Neural crest cell (in vitro differentiated cells): ENCODE data around the gene CLK4. TPM values are rescaled to one million over a fixed set of nuclear protein-coding genes. Genes with fewer than 3 reads are reported as not detected.

Experiments
- DNase-seq: peaks from one replicate; pipeline ENCODE4 v3.0.0; 2021; ENCODE audit warnings: low read depth, mixed read lengths, low spot score
- H3K27ac Mint-ChIP-seq: one replicate; pipeline ENCODE4 v1.8.0; 2021; ENCODE audit warnings: mild to moderate bottlenecking, mixed read lengths; ENCODE audit not compliant: unreplicated experiment
- H3K27me3 Mint-ChIP-seq: 2 replicates; pipeline ENCODE4 v1.8.0; 2021; ENCODE audit warnings: low read depth, mild to moderate bottlenecking, mixed read lengths
- H3K36me3 Mint-ChIP-seq: 2 replicates; pipeline ENCODE4 v1.8.0; 2021; ENCODE audit warnings: low read depth, mild to moderate bottlenecking, mixed read lengths
- H3K4me1 Mint-ChIP-seq: 2 replicates; pipeline ENCODE4 v1.8.0; 2021; ENCODE audit warnings: mixed read lengths
- H3K4me3 Mint-ChIP-seq: one replicate; pipeline ENCODE4 v1.8.0; 2021; ENCODE audit warnings: mild to moderate bottlenecking, mixed read lengths
- H3K9me3 Mint-ChIP-seq: 2 replicates; pipeline ENCODE4 v1.8.0; 2021; ENCODE audit warnings: mixed read lengths
- CTCF ChIP-seq: fragments of 200-600 bp; sonication (generic); conservative IDR thresholded peaks from 2 replicates; pipeline ENCODE4 v1.5.0; 2021; ENCODE audit warnings: antibody characterized with exemption, mild to moderate bottlenecking
- total RNA-seq: library from RNA; stranded (reverse); gene quantifications from 2 replicates; pipeline ENCODE4 v1.2.1, GENCODE V29; 2021

Gene CLK4
- total RNA-seq, 1 donor from 2014 or later = 25.1 TPM

DNA sequence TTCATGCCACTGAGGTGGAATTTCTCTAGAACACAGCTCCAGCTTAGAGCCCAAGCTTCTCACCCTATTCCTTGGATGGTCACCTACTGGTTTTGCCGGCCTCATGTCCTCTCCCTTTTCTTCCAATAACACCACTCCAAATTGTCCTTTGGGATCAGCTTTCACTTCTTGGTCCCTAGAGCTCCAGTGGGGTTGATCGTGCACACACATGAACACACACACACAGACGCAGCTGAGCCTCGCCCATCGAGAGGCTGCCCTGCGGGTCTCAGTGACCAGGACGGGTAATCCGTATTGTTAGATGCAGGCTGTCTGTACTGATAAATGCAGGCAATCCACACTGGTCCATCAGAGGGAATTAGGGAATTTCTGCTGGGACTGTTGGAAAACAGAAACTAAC lies 43.6 kb downstream of the CLK4 start:
- H3K27me3 Mint-ChIP-seq = peaks cover 21% of the 10 kb centered on the region
- no peak for TF ChIP-seq CTCF
- no peak overlapping the region for H3K4me3 Mint-ChIP-seq
- peaks cover 27% of the 10 kb centered on the region for H3K4me1 Mint-ChIP-seq
- no peaks in the 10 kb centered on the region for H3K9me3 Mint-ChIP-seq
- no peak for DNase-seq
- no peak overlapping the region for H3K27ac Mint-ChIP-seq
- H3K36me3 Mint-ChIP-seq = peaks cover 3% of the 10 kb centered on the region

- H3K4me1 Mint-ChIP-seq = peaks cover 22% of the 10 kb centered on the region
- H3K27me3 Mint-ChIP-seq = peaks cover 14% of the 10 kb centered on the region
- H3K27ac Mint-ChIP-seq = no peak overlapping the region
- H3K36me3 Mint-ChIP-seq = peaks cover 3% of the 10 kb centered on the region
- TF ChIP-seq CTCF = no peak
- H3K9me3 Mint-ChIP-seq = no peaks in the 10 kb centered on the region
- DNase-seq = no peak
- no peak overlapping the region for H3K4me3 Mint-ChIP-seq
These were observed 44.6 kb downstream of the CLK4 start for GRCh38 chr5:178582291-178582690.

DNA sequence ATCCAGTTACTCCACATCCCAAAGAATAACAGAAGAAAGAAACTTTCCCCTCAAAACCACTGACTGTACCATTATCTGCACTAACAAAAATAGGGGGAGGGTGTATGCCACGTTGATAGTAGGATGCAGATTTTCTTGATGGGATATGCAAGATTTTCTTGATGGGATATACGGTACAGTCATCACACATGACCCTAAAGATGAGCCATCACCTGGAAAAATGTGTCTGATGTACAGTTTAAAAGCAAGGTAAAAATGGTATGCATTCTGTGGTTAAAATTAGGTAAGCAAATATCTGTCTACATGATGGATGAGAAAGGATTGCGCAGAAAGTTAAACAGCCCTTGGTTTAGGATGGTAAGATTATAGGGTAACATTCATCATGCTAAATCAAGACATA lies 45.2 kb downstream of the CLK4 start:
- Mint-ChIP-seq H3K36me3 (peaks cover 3% of the 10 kb centered on the region), H3K27ac (no peak overlapping the region), H3K4me3 (no peak overlapping the region), H3K4me1 (peaks cover 16% of the 10 kb centered on the region), H3K27me3 (peaks cover 12% of the 10 kb centered on the region), H3K9me3 (no peaks in the 10 kb centered on the region)
- DNase-seq = no peak
- TF ChIP-seq CTCF = no peak

DNA sequence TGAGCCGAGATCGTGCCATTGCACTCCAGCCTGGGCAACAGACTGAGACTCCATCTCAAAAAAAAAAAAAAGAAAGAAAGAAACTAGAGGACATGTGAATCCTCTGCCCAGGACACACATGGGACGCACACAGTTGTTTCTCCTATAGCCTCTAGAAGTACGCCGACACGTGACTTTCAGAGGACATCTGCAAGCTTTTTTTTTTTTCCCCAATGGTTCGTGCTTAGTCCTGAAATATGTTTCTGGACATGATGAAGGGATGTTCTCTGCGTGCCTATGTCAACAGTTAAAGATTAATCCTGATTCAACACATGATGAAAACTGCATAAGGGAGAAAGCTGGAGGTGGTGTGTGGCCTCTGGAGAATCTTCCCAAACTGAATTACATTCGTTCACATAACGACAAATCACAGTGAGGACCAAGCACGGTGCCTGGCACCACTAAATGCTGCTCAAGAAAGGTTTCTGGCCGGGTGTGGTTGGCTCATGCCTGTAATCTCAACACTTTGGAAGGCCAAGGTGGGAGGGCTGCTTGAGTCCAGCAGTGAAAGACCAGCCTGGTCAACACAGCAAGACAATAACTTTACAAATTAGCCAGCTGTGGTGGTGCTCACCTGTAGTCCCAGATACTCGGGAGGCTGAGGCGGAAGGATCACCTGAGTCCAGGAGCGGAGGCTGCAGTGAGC lies 46.4 kb downstream of the CLK4 start:
- peaks cover 12% of the 10 kb centered on the region for H3K27me3 Mint-ChIP-seq
- no peak overlapping the region for H3K27ac Mint-ChIP-seq
- DNase-seq = no peak
- no peak for TF ChIP-seq CTCF
- H3K36me3 Mint-ChIP-seq = peaks cover 3% of the 10 kb centered on the region
- H3K4me3 Mint-ChIP-seq = no peak overlapping the region
- peaks cover 11% of the 10 kb centered on the region for H3K4me1 Mint-ChIP-seq
- no peaks in the 10 kb centered on the region for H3K9me3 Mint-ChIP-seq

DNA sequence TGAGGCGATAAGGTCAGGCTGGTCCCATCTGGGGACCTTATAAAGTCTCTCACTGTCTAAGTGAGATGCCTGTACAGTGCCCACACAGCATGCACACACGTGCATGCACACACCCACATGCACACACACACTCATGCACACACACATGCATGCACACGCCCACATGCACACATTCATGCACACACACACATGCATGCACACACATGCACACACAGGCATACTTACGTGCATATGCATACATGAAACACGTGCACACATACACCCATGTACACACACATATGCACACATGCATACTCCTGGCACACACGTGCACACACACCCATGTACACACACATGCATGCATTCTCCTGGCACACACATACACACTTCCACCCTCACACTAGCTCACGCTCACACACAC lies 48.9 kb downstream of the CLK4 start:
- no peak overlapping the region for H3K27ac Mint-ChIP-seq
- no peak for TF ChIP-seq CTCF
- peaks cover under 1% of the 10 kb centered on the region for H3K9me3 Mint-ChIP-seq
- H3K27me3 Mint-ChIP-seq = peaks cover 17% of the 10 kb centered on the region
- no peak for DNase-seq
- peaks cover 13% of the 10 kb centered on the region for H3K36me3 Mint-ChIP-seq
- peak overlapping the region; percentile 6 for H3K4me3 Mint-ChIP-seq
- H3K4me1 Mint-ChIP-seq = peaks cover 13% of the 10 kb centered on the region
